NCI-H187 (cell line): ENCODE measurements around the gene PCP4.

Experiments
- DNase-seq, 2 experiments: peaks; one replicate each; lab custom pipeline; 2025; lab: John Stamatoyannopoulos, UW

PCP4 gene

GRCh38 chr21:39867198-39867650, at the start of gene PCP4:
Gene PCP4 (plus strand): TSS chr21:39867438. CDS start chr21:39867502, 64 bp downstream.
- DNase-seq = peak; percentile 29 to 44

- no peak for DNase-seq
Measured at GRCh38 chr21:39818557-39818956, 48.7 kb upstream of the PCP4 start.

GRCh38 chr21:39822042-39822441, 45.2 kb upstream of the PCP4 start:
- no peak for DNase-seq

- no peak for DNase-seq
Measured at GRCh38 chr21:39825250-39825649, 42.0 kb upstream of the PCP4 start.

- no peak for DNase-seq
Measured at GRCh38 chr21:39834543-39834942, 32.7 kb upstream of the PCP4 start.

- DNase-seq = no peak
Measured at GRCh38 chr21:39837861-39838359, 29.3 kb upstream of the PCP4 start.

- no peak for DNase-seq
Measured at GRCh38 chr21:39840373-39841097, 26.7 kb upstream of the PCP4 start.

GRCh38 chr21:39842741-39843459, 24.3 kb upstream of the PCP4 start:
- no peak for DNase-seq

- no peak for DNase-seq
Measured at GRCh38 chr21:39843483-39843882, 23.8 kb upstream of the PCP4 start.

GRCh38 chr21:39843916-39844315, 23.3 kb upstream of the PCP4 start:
- no peak for DNase-seq

GRCh38 chr21:39845571-39846130, 21.6 kb upstream of the PCP4 start:
- DNase-seq = no peak

- DNase-seq = no peak
Measured at GRCh38 chr21:39847877-39848276, 19.4 kb upstream of the PCP4 start.

- no peak for DNase-seq
Measured at GRCh38 chr21:39849014-39849655, 18.1 kb upstream of the PCP4 start.

GRCh38 chr21:39850333-39850732, 16.9 kb upstream of the PCP4 start:
- DNase-seq = no peak

GRCh38 chr21:39851002-39851618, 16.1 kb upstream of the PCP4 start:
- DNase-seq = no peak

- DNase-seq = no peak
Measured at GRCh38 chr21:39852021-39852721, 15.1 kb upstream of the PCP4 start.

- DNase-seq = no peak
Measured at GRCh38 chr21:39852726-39853500, 14.3 kb upstream of the PCP4 start.

GRCh38 chr21:39854572-39854971, 12.7 kb upstream of the PCP4 start:
- DNase-seq = no peak

- DNase-seq = no peak
Measured at GRCh38 chr21:39855595-39855994, 11.6 kb upstream of the PCP4 start.

GRCh38 chr21:39860600-39860999, 6.6 kb upstream of the PCP4 start:
- no peak for DNase-seq

GRCh38 chr21:39863111-39863510, 4.1 kb upstream of the PCP4 start:
- peak; percentile 63 to 74 for DNase-seq
